GM23248 (cell line): Measurements from ENCODE around the gene CAMK4. TPM values are rescaled to one million over a fixed set of nuclear protein-coding genes. Genes with fewer than 3 reads are reported as not detected.

Experiments
- DNase-seq: peaks from one replicate; pipeline ENCODE4 v3.0.0-alpha.2; 2015
- H2AFZ ChIP-seq: fragments of 200-600 bp; sonication (generic); 2 replicates; pipeline ENCODE4 v1.6.1; 2016; ENCODE audit warnings: antibody characterized with exemption
- H3F3A ChIP-seq: fragments of 200-600 bp; sonication (generic); 2 replicates; pipeline ENCODE4 v1.6.1; 2016; ENCODE audit warnings: mild to moderate bottlenecking, antibody characterized with exemption, mixed run types; ENCODE audit not compliant: insufficient read depth
- H3K27ac ChIP-seq: fragments of 200-600 bp; sonication (generic); 2 replicates; pipeline ENCODE4 v1.5.1; 2016; ENCODE audit warnings: mild to moderate bottlenecking
- H3K27me3 ChIP-seq: fragments of 200-600 bp; sonication (generic); replicated peaks from 2 replicates; pipeline ENCODE4 v1.6.1; 2016; ENCODE audit warnings: mild to moderate bottlenecking; ENCODE audit not compliant: insufficient read depth
- H3K36me3 ChIP-seq: fragments of 200-600 bp; sonication (generic); 2 replicates; pipeline ENCODE4 v1.6.1; 2016; ENCODE audit warnings: low read depth, mild to moderate bottlenecking
- H3K4me1 ChIP-seq: fragments of 200-600 bp; sonication (generic); 2 replicates; pipeline ENCODE4 v1.6.1; 2016; ENCODE audit warnings: mild to moderate bottlenecking; ENCODE audit not compliant: insufficient read depth
- H3K4me2 ChIP-seq: fragments of 200-600 bp; sonication (generic); one replicate; pipeline ENCODE4 v1.6.1; 2016; ENCODE audit warnings: mild to moderate bottlenecking; ENCODE audit not compliant: unreplicated experiment
- H3K4me3 ChIP-seq: fragments of 200-600 bp; sonication (generic); 2 replicates; pipeline ENCODE4 v1.5.1; 2016; ENCODE audit warnings: mild to moderate bottlenecking
- H3K79me2 ChIP-seq: fragments of 200-600 bp; sonication (generic); 2 replicates; pipeline ENCODE4 v1.6.1; 2016; ENCODE audit warnings: mild to moderate bottlenecking; ENCODE audit not compliant: insufficient read depth
- H3K9ac ChIP-seq: fragments of 200-600 bp; sonication (generic); 2 replicates; pipeline ENCODE4 v1.6.1; 2016; ENCODE audit warnings: mild to moderate bottlenecking
- H3K9me2 ChIP-seq: fragments of 200-600 bp; sonication (generic); 2 replicates; pipeline ENCODE4 v1.6.1; 2016; ENCODE audit warnings: mixed run types, mild to moderate bottlenecking, moderate library complexity; ENCODE audit not compliant: insufficient read depth
- H3K9me3 ChIP-seq: fragments of 200-600 bp; sonication (generic); one replicate; pipeline ENCODE4 v1.6.1; 2017; ENCODE audit warnings: low read depth
- H4K20me1 ChIP-seq: fragments of 200-600 bp; sonication (generic); 2 replicates; pipeline ENCODE4 v1.6.0; 2016; ENCODE audit not compliant: insufficient read depth
- EZH2 ChIP-seq: fragments of 200-600 bp; sonication (generic); IDR thresholded peaks from 2 replicates; pipeline ENCODE4 v1.6.1; 2018; ENCODE audit warnings: antibody characterized with exemption, mild to moderate bottlenecking; ENCODE audit not compliant: insufficient read depth, poor library complexity, severe bottlenecking
- EZH2phosphoT487 ChIP-seq: fragments of 200-600 bp; sonication (generic); IDR thresholded peaks from 2 replicates; pipeline ENCODE4 v1.6.1; 2018; ENCODE audit warnings: antibody characterized with exemption, moderate library complexity, mild to moderate bottlenecking, low read depth; ENCODE audit not compliant: insufficient read depth
- WGBS, 2 experiments: methylation state at CpG; one replicate each; pipeline ENCODE4 v1.1.6; 2015 to 2017; ENCODE audit warnings: low lambda C conversion rate in 2 of 2, low coverage in 1 of 2; ENCODE audit errors: missing lambda C conversion rate in 2 of 2; 5-methylcytosine and 5-hydroxymethylcytosine counted together
- in situ Hi-C: fragments of 300-500 bp; cut with MboI; formaldehyde crosslinking; loops from 2 replicates; pipeline ENCODE4 v1.15.0; 2020
- polyA plus RNA-seq: library from polyadenylated mRNA; unstranded; fragments of >200 nt; fragmentation: Nextera tagmentation; extraction: Ambion mirVana; gene quantifications from 2 replicates; pipeline ENCODE4 v1.2.1, GENCODE V29; 2016
- total RNA-seq: library from RNA; depleted of rRNA; stranded (reverse); fragments of >200 nt; shearing (Covaris generic); gene quantifications from 2 replicates; pipeline ENCODE4 v1.2.3, GENCODE V29; 2014

Gene CAMK4
- total and polyA plus RNA-seq, 2 experiments from 2014 or later: 3.2 to 3.6 TPM

DNA sequence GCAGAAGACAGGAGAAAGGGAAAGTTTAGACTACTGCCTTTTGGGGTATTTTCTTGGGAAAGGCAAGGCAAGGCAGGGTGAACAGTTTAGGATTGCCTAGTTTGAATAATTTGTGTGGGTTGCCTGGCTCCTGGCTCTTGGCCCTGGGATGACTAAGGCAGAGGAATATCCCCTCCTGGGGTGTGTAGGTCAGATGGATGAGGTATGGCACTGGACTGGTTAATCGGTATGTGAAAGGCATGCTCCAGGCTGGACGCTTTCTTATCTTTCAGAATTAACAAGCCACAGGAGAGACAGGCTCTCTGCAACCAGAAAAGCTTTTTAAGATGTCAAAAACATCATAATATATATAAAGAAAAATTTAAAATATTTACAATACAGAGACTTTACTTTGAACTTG lies 229.6 kb downstream of the CAMK4 start:
- 33 to 40% methylated on average over 2 of the region's 2 CpGs for WGBS, 2 experiments
- peak overlapping the region; percentile 67 for H3K27ac ChIP-seq
- peak overlapping the region; percentile 56 for H3K4me2 ChIP-seq
- H3K79me2 ChIP-seq: no peaks in the 10 kb centered on the region
- in situ Hi-C loops: no loop called here
- peaks cover 24% of the 10 kb centered on the region for H3K4me1 ChIP-seq
- 0 out of 2 replicates have a peak overlapping the region, but pooled peaks have one; percentile 12 for H2AFZ ChIP-seq
- TF ChIP-seq EZH2phosphoT487: no peak
- no peak for TF ChIP-seq EZH2
- H3K4me3 ChIP-seq: peak overlapping the region; percentile 39
- H3K36me3 ChIP-seq: no peaks in the 10 kb centered on the region
- H3K9me2 ChIP-seq: no peaks in the 10 kb centered on the region
- H3K27me3 ChIP-seq: no peaks in the 10 kb centered on the region
- H4K20me1 ChIP-seq: no peaks in the 10 kb centered on the region
- peaks cover 14% of the 10 kb centered on the region for H3F3A ChIP-seq
- 0 out of 2 replicates have a peak overlapping the region, but pooled peaks have one; percentile 25 for H3K9ac ChIP-seq
- no peaks in the 10 kb centered on the region for H3K9me3 ChIP-seq
- peak; percentile 61 for DNase-seq

DNA sequence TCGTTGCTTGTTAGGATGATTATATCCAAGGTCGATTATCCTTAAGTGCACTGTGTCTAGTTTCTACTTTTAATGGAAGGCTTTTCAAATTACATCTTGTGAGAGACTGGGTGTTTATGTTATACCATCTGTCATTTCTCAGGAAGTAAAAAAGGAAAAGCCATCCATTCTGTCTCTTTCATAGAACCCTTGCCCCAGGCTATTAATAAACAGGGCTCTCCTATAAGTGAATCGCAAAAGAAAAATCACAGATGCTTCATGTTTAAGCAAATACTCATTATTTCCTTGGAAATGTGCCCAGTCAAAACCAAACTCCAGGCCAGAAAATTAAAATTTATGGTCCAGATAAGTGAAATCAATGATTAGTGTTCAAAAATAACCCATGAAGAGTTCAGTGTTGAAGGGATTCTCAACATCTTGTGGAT lies 230.0 kb downstream of the CAMK4 start:
- Histone ChIP-seq H3K79me2 (no peaks in the 10 kb centered on the region), H3K9me3 (no peaks in the 10 kb centered on the region), H3K27me3 (no peaks in the 10 kb centered on the region), H3K4me1 (peaks cover 24% of the 10 kb centered on the region), H3F3A (peaks cover 14% of the 10 kb centered on the region), H2AFZ (peak overlapping the region; percentile 34; the same call in 1 of the 2 replicates), H3K36me3 (no peaks in the 10 kb centered on the region), H3K27ac (peak overlapping the region; percentile 67), H3K4me2 (peak overlapping the region; percentile 56), H3K9me2 (no peaks in the 10 kb centered on the region), H3K9ac (no peak overlapping the region), H3K4me3 (no peak overlapping the region), H4K20me1 (no peaks in the 10 kb centered on the region)
- in situ Hi-C loops: no loop called here
- 36 to 38% methylated on average over 3 of the region's 3 CpGs for WGBS, 2 experiments
- no peak for TF ChIP-seq EZH2
- DNase-seq: peak; percentile 60

GRCh38 chr5:111454776-111455175 lies 230.6 kb downstream of the CAMK4 start:
- DNase-seq: no peak
- WGBS, 2 experiments: 32 to 40% methylated on average over 2 of the region's 2 CpGs
- Histone ChIP-seq H4K20me1 (no peaks in the 10 kb centered on the region), H3K4me2 (peak overlapping the region; percentile 56), H3K79me2 (no peaks in the 10 kb centered on the region), H3K4me3 (no peak overlapping the region), H2AFZ (no peak overlapping the region; the same call in 1 of the 2 replicates), H3K9me2 (no peaks in the 10 kb centered on the region), H3K4me1 (peaks cover 24% of the 10 kb centered on the region), H3K27me3 (no peaks in the 10 kb centered on the region), H3K36me3 (no peaks in the 10 kb centered on the region), H3K27ac (no peak overlapping the region), H3K9ac (no peak overlapping the region), H3K9me3 (no peaks in the 10 kb centered on the region), H3F3A (peaks cover 14% of the 10 kb centered on the region)
- in situ Hi-C loops: no loop called here
- no peak for TF ChIP-seq EZH2
- TF ChIP-seq EZH2phosphoT487: no peak

- in situ Hi-C loops: loop anchor here (10.0 kb wide), 1 partner anchor 296 kb away; no protein-coding TSS in a partner anchor
- no peak overlapping the region for H3K27ac ChIP-seq
- 49 to 50% methylated on average over 3 of the region's 3 CpGs for WGBS, 2 experiments
These were observed 237.1 kb downstream of the CAMK4 start for GRCh38 chr5:111461255-111461671.

DNA sequence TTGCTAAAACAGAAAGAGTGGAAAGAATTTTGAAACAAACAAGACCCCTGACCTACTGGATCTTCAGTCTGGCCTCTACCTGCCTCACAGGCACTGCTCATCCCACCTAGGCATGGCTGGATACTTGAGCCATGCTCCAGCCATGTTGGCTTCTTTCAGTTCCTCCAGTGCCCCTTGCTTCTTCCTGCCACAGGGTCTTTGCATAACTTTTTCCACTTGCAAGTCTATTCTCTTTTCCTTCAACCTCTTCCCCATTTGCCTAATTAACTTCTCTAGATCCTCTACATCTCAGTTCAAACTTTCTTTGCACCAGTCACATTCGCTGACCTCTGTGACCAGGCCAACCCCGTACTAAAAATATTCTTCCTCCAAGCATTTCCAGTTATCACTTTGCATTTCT lies 237.8 kb downstream of the CAMK4 start:
- Histone ChIP-seq H3K9me3 (no peaks in the 10 kb centered on the region), H4K20me1 (no peaks in the 10 kb centered on the region), H3K79me2 (no peaks in the 10 kb centered on the region), H2AFZ (no peak overlapping the region), H3F3A (no peaks in the 10 kb centered on the region), H3K9me2 (no peaks in the 10 kb centered on the region), H3K27me3 (no peaks in the 10 kb centered on the region), H3K4me1 (no peaks in the 10 kb centered on the region), H3K9ac (no peak overlapping the region), H3K27ac (no peak overlapping the region), H3K4me3 (no peak overlapping the region), H3K36me3 (no peaks in the 10 kb centered on the region), H3K4me2 (no peak overlapping the region)
- TF ChIP-seq EZH2 (no peak), EZH2phosphoT487 (no peak)
- DNase-seq: no peak
- WGBS, 2 experiments: 82 to 92% methylated on average over 2 of the region's 2 CpGs
- in situ Hi-C loops: loop anchor here (10.0 kb wide), 1 partner anchor 297 kb away; no protein-coding TSS in a partner anchor

More at GRCh38 chr5:111461255-111461671, 237.1 kb downstream of the CAMK4 start:
- Histone ChIP-seq H3K9me2 (no peaks in the 10 kb centered on the region), H3K27me3 (no peaks in the 10 kb centered on the region), H3K4me1 (no peaks in the 10 kb centered on the region), H3K36me3 (no peaks in the 10 kb centered on the region), H3K4me2 (no peak overlapping the region), H3K9me3 (no peaks in the 10 kb centered on the region), H4K20me1 (no peaks in the 10 kb centered on the region), H3K9ac (no peak overlapping the region), H2AFZ (peak overlapping the region; percentile 20; the same call in 1 of the 2 replicates), H3K4me3 (no peak overlapping the region), H3K79me2 (no peaks in the 10 kb centered on the region), H3F3A (no peaks in the 10 kb centered on the region)
- TF ChIP-seq EZH2phosphoT487: no peak
- TF ChIP-seq EZH2: no peak
- DNase-seq: peak; percentile 70
